A673 (cell line): Measurements from ENCODE around the gene CALU. TPM values are rescaled to one million over a fixed set of nuclear protein-coding genes. Genes with fewer than 3 reads are reported as not detected.

Source experiments
- BruUV-seq: library from RNA; stranded (reverse); fragments of 400-500 nt; replicated peaks from 2 replicates; lab custom pipeline; 2021; lab: Mats Ljungman, UMichigan
- CTCF ChIA-PET: fragments of 300-600 bp; sonication (Branson Sonifier 250); formaldehyde crosslinking; loops from one replicate; lab custom pipeline; 2022; ENCODE audit warnings: antibody characterized with exemption; lab: Charles Lee
- POLR2A ChIA-PET: fragments of 300-600 bp; sonication (Branson Sonifier 250); formaldehyde crosslinking; loops from one replicate; lab custom pipeline; 2022; ENCODE audit warnings: antibody characterized with exemption; ENCODE audit not compliant: low non-redundant PET; lab: Charles Lee
- DNase-seq: peaks from one replicate; pipeline ENCODE4 v3.0.0-alpha.2; 2015; ENCODE audit warnings: low spot score
- H3K27ac ChIP-seq: fragments of 200-600 bp; sonication (generic); 2 replicates; pipeline ENCODE4 v1.5.1; 2016; ENCODE audit warnings: mixed run types, low read depth, mild to moderate bottlenecking, mixed read lengths, antibody characterized with exemption, low read length; ENCODE audit not compliant: poor library complexity, severe bottlenecking
- H3K27me3 ChIP-seq: fragments of 200-600 bp; sonication (generic); replicated peaks from 2 replicates; pipeline ENCODE4 v1.6.1; 2017; ENCODE audit warnings: mixed run types, low read depth, mild to moderate bottlenecking, mixed read lengths, antibody characterized with exemption, low read length; ENCODE audit not compliant: insufficient read depth, poor library complexity
- H3K36me3 ChIP-seq: fragments of 200-600 bp; sonication (generic); 2 replicates; pipeline ENCODE4 v1.6.1; 2016; ENCODE audit warnings: mixed run types, mild to moderate bottlenecking, mixed read lengths, antibody characterized with exemption, low read length; ENCODE audit not compliant: insufficient read depth, poor library complexity, severe bottlenecking
- H3K4me1 ChIP-seq: fragments of 200-600 bp; sonication (generic); 2 replicates; pipeline ENCODE4 v1.6.1; 2017; ENCODE audit warnings: mixed run types, mild to moderate bottlenecking, mixed read lengths, antibody characterized with exemption, low read length; ENCODE audit not compliant: insufficient read depth, poor library complexity, severe bottlenecking
- H3K4me3 ChIP-seq: fragments of 200-600 bp; sonication (generic); 2 replicates; pipeline ENCODE4 v1.5.1; 2016; ENCODE audit warnings: low read depth, mixed run types, mild to moderate bottlenecking, mixed read lengths, low read length; ENCODE audit not compliant: poor library complexity, severe bottlenecking
- H3K9me3 ChIP-seq: fragments of 200-600 bp; sonication (generic); 2 replicates; pipeline ENCODE4 v1.6.1; 2016; ENCODE audit warnings: mixed run types, low read depth, mild to moderate bottlenecking, mixed read lengths, antibody characterized with exemption, low read length; ENCODE audit not compliant: poor library complexity, severe bottlenecking
- EZH2 ChIP-seq: fragments of 200-600 bp; sonication (generic); IDR thresholded peaks from 2 replicates; pipeline ENCODE4 v1.6.1; 2017; ENCODE audit warnings: borderline replicate concordance, low read depth, mild to moderate bottlenecking, mixed read lengths, antibody characterized with exemption, low read length; ENCODE audit not compliant: poor library complexity, severe bottlenecking
- intact Hi-C: fragments of 100-400 bp; cut with micrococcal nuclease; formaldehyde crosslinking; loops from one replicate; pipeline ENCODE4 v1.10.0; 2022; ENCODE audit not compliant: unreplicated experiment
- total RNA-seq: library from RNA; stranded (reverse); gene quantifications from 2 replicates; pipeline ENCODE4 v1.2.3, GENCODE V29; 2021
- TF ChIP-seq, protein P1 (sequence below): fragments of 300-800, 200-600 bp; sonication (generic); conservative IDR thresholded peaks from 2 replicates; pipeline ENCODE4 v1.5.1; 2017; ENCODE audit warnings: low read depth, mild to moderate bottlenecking, antibody characterized with exemption, low read length, moderate library complexity, mixed read lengths

CALU gene
- total RNA-seq, 1 experiment from 2014 or later, result 162 TPM

DNA sequence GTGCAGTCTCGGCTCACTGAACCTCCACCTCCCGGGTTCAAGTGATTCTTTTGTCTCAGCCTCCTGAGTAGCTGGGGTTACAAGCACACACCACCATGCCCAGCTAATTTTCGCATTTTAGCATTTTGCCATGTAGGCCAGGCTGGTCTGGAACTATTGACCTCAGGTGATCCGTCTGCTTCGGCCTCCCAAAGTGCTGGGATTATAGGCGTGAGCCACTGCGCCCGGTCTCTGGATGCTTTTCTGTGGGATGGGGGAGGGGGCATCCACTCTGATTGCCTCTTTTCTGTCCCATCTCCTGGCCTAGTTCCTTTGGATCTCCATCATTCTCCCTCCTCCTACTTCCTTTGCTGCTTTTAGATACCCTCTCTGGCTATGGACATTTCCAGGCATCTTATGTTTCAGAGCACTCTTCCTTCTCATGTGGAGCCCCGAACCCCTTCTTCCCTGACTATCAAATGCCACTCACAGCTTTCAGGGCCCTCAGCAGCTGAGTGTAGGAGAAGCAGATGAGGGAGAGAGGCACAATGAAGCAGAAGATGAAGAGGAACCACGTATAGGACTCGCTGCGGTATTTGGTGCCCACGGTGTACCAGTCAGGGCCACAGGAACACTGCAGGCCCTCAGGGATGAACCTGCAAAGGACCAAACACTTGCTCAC lies 35.0 kb downstream of the CALU start:
- Histone ChIP-seq H3K4me3 (no peak overlapping the region), H3K4me1 (no peaks in the 10 kb centered on the region), H3K36me3 (peaks cover 29% of the 10 kb centered on the region), H3K27ac (no peak overlapping the region), H3K9me3 (peaks cover 10% of the 10 kb centered on the region), H3K27me3 (no peaks in the 10 kb centered on the region)
- no TSS peak for BruUV-seq
- DNase-seq, result no peak
- ChIA-PET POLR2A (no interaction called here), CTCF (no interaction called here)
- intact Hi-C loops, result no loop called here
- no peak for TF ChIP-seq EZH2
- TF ChIP-seq, protein P1, sequence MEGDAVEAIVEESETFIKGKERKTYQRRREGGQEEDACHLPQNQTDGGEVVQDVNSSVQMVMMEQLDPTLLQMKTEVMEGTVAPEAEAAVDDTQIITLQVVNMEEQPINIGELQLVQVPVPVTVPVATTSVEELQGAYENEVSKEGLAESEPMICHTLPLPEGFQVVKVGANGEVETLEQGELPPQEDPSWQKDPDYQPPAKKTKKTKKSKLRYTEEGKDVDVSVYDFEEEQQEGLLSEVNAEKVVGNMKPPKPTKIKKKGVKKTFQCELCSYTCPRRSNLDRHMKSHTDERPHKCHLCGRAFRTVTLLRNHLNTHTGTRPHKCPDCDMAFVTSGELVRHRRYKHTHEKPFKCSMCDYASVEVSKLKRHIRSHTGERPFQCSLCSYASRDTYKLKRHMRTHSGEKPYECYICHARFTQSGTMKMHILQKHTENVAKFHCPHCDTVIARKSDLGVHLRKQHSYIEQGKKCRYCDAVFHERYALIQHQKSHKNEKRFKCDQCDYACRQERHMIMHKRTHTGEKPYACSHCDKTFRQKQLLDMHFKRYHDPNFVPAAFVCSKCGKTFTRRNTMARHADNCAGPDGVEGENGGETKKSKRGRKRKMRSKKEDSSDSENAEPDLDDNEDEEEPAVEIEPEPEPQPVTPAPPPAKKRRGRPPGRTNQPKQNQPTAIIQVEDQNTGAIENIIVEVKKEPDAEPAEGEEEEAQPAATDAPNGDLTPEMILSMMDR, result no peak

DNA sequence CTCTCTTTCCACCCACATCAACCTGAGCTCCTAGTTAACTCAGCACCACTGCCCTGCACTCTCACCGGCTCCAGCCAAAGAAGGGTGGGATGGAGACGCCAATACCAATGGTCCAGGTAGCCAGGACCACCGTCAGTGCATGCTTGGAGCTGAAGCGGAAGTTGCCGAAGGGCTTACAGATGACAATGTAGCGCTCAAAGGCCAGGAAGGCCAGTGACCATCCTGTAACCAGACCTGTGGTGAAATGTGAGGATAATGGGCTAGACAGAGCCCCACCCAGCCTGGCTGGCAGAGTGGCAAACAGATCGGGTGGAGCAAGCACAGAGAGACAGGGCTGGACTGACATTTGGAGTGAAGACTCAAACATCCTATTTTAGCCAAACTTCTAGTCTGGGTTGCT lies 35.8 kb downstream of the CALU start:
- no peaks in the 10 kb centered on the region for H3K27me3 ChIP-seq
- no peak overlapping the region for H3K27ac ChIP-seq
- ChIA-PET POLR2A (no interaction called here), CTCF (no interaction called here)
- no peak overlapping the region for H3K4me3 ChIP-seq
- H3K4me1 ChIP-seq, result no peaks in the 10 kb centered on the region
- peaks cover 10% of the 10 kb centered on the region for H3K9me3 ChIP-seq
- TF ChIP-seq, protein P1, result no peak
- TF ChIP-seq EZH2, result no peak
- H3K36me3 ChIP-seq, result peaks cover 21% of the 10 kb centered on the region
- BruUV-seq, result no TSS peak
- intact Hi-C loops, result no loop called here
- DNase-seq, result no peak

DNA sequence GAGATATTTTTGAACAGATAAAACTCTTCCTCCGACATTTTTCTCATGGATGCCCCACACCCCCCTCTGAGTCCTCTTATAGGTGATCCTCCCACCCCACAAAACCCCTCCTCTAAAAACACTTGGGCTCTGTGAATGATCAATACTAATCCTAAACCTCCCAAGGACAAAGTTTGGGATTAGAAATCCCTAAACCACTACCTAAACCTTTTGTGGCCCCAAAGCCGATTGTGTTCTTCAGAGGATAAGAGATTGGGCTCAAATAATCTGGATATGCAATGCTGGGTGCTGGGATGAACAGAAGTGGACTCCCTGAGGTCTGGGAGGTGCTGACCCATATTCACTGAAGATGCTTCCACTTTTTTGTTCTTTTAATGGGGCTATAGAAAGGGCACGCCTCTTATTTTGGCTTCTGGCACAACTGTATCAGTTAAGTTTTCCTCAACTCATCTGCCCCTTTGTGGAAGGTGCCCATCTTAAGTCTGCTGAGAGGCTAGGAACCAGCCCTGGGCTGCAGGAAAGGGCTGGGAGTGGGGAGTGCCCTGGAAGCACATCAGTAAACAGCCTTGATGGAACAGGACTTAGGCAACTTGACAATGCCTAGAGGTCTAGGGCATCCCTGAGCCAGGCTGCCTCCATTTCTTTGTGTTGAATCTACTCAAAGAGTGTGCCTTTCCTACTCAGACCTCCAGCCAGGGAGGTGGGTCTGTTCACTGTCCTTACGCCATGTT lies 36.8 kb downstream of the CALU start, which contains the start of gene OPN1SW:
TSS of gene OPN1SW (minus strand) at position 51 of the 731 bp plus-strand sequence. CDS start at position 38, 13 bp downstream.
- TF ChIP-seq, protein P1, result no peak
- TF ChIP-seq EZH2, result no peak
- BruUV-seq, result no TSS peak
- intact Hi-C loops, result no loop called here
- DNase-seq, result no peak
- POLR2A ChIA-PET, result no interaction called here
- CTCF ChIA-PET, result no interaction called here
- peaks cover 10% of the 10 kb centered on the region for H3K9me3 ChIP-seq
- peaks cover 11% of the 10 kb centered on the region for H3K36me3 ChIP-seq
- no peak within 1 kb of the TSS for H3K4me3 ChIP-seq
- H3K4me1 ChIP-seq, result no peaks in the 10 kb centered on the region
- no peak within 1 kb of the TSS for H3K27ac ChIP-seq
- H3K27me3 ChIP-seq, result no peaks in the 10 kb centered on the region
